Stimulated activated CD4-positive, alpha-beta T cell treated with anti-CD3 and anti-CD28 coated beads, Interleukin-2, amount 100 ng/mL, for 24 hours (primary cell): Measurements from ENCODE around the gene UBE2H.
"Not testable (repeated sequence)": the region's sequence is repeated elsewhere in the genome, so short reads cannot be mapped to it uniquely, and the experiment has no call there.

Source experiments
- DNase-seq, 2 donors: peaks; one replicate each; pipeline ENCODE4 v3.0.0-alpha.2; 2020

The UBE2H gene

DNA sequence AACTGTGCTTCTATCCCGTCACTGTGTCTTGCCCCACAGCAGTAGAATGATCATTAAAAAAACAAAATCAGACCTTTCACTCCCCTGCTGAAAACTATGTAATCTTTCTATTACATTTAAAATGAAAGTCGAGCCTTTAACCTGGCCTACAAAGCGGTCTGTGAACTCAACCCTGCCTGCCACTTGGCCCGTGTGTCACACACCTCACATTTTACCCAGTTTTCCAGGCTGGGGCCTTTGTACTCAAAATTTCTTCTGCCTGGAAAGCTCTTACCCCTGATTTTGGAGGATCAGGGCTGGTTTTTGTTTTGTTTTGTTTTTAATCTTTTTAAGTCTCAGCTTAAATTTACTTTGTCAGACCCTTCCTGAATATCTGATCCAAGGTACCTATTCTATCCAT is 82.1 kb downstream of the UBE2H start:
- no peak for DNase-seq

DNA sequence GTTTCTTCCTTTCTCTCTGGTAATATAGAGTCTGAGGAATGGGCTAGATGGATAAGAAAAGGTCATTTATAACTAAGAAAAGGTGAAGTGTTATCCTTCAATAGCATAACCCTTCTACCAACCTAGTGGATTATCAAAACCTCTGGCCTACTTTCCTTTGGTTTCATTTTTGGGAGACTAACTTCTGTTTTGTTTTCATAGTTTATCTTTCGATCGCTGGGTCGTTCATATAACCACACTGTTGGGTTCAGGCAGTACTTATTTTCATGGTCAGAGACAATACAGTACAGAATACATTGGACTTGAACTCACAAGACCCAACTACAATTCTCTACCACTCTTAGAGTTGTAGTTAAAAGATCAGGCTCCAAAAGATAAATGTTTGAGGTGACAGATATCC is 86.5 kb downstream of the UBE2H start:
- DNase-seq, result no peak

DNA sequence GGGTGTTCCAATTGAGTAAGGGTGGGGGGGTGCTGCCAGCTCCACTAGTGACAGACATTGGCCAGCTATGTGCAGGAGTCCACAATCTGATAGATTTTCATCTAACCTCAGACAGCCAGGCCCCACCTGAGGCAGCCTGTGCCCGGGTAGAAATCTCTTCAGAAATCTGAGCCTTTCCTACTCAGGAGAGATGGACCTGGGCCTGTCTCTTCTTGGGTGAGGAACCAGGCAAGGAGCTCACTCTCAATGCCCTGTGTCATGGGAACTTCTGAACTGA is 86.9 kb downstream of the UBE2H start:
- no peak for DNase-seq

DNA sequence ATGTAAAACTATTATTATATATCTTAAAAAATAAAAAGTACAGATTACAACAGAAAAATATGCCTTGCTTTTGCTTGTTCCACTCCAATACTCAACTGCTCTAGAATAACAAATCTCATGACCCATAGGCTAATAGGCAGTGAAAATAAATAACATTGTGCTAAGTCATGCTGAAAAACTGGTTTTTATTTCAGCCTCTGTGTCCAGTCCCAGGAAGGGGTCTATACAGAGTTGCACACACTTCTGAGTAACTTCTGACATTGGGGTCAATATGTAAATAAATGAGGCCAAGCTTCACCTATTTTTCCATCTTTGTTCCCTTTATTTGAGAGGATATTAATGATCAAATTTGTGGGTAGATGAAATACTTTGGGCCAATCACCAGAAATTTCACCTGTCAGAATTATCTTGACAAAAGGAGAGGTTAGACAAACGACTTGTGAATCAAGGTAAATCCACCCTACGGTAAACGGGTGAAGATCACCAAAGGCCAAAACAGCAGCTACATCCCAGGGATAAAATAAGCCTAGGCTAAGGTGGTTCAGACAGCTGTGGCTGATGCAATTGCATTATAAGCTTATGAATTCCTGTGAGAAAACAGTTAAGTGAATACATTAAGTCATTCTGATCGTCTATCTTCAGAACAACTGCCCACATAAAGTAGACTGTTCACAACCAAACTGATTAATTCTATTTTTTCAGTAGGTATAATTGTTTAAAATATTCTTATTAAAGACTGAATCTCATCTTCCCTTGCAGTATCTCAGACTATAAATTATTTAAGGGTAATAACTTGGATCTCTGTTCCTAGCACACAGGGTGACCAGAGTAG is 87.5 kb downstream of the UBE2H start:
- DNase-seq, result no peak

DNA sequence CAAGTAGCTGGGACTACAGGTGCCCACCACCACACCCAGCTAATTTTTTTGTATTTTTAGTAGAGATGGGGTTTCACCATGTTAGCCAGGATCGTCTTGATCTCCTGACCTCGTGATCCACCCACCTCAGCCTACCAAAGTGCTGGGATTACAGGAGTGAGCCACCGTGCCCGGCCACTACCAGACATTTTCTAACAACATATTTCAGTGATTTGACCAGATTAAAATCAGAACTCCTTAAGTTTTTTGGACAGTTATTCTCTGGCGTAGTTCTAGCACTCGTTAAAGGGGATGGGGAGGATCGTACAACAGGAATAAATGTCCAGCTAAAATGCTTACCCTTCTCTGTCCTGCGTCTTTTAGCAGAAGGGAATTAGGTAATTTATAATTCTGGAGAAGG is 88.1 kb downstream of the UBE2H start:
- not testable (repeated sequence) for DNase-seq

DNA sequence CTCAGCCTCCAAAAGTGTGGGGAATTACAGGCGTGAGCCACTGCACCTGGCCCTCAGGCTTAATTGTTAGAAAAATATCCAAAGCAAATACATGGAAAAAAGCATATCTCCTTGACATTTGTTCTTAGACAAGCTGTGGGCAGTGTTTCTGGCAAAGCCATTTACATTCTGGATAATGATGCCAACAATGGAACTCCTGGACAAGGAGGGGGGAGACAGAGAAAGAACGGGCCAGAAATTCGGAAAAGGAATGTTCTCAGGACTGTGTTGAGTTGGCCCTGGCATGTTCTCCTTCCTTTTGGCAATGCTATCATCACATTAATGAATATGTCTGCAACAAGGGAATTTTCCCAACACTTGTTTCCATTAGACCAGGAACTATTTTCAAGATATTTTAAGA is 88.7 kb downstream of the UBE2H start:
- no peak for DNase-seq

DNA sequence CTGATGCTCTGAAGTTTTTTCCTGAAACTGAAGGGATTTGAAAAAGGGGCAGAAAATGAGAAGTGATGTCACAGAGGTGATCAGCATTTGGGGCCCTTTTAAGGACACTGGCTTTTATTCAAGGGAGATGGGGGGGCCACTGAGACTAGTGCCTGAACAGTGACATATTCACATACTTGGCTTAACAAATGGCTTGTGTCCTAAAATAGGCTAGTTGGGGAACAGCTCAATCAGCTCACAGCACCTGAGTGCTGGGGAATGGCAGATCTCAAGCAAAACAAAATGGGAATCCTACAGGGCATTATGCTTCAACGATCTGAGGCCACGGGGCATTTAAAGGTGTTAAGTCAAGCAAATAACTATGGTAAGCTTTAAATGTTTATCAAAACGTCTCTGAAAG is 90.1 kb downstream of the UBE2H start:
- DNase-seq, result no peak

DNA sequence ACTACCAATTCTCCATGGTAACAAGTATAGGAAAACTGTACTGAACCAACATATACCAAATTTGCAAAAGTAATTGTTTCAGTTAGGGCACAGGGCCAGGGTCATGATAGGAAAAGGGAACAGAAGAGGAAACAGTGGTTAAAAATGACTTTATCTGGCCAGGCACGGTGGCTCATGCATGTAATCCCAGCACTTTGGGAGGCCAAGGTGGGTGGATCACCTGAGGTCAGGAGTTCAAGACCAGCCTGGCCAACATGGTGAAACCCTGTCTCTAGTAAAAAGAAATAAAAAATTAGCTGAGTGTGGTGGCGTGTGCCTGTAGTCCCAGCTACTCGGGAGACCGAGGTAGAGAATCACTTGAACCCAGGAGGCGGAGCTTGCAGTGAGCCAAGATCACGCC is 92.0 kb downstream of the UBE2H start:
- DNase-seq, result not testable (repeated sequence)

DNA sequence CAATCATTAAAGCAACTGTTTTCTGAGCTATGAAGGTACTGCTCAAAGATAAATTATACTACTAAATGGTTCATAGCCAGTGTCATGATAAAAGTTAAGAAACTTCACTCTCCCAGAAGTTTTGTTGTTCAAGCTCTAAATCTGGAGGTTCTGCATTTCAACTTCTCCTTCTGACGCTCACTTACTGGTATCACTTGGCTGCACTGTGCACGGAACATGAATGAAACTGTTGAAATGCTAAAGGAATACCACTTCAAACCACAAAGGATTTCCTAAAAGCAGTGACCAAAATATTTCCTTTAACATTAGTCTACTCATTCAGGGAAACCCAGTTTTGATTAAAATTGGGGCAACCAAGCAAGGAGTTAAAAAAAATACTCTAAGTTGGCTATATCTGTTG is 93.6 kb downstream of the UBE2H start:
- no peak for DNase-seq

DNA sequence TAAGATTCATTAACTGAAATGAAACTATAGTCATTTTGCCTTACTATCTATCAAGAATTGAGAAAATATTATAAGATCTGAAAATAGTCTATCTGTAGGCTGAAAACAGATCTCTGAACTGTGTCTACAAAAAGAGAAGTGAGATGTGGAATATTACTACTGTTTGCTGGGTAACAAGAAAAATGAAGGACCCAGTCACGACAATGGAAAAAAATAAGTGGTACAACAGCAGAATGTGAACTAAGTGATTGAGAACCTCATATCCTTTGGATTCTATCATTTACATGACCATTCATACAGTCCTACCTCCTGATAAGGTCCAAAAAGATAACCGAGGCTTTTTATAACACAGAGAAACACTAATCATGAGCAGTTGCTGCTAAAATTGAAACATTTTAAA is 94.3 kb downstream of the UBE2H start:
- DNase-seq, result no peak

DNA sequence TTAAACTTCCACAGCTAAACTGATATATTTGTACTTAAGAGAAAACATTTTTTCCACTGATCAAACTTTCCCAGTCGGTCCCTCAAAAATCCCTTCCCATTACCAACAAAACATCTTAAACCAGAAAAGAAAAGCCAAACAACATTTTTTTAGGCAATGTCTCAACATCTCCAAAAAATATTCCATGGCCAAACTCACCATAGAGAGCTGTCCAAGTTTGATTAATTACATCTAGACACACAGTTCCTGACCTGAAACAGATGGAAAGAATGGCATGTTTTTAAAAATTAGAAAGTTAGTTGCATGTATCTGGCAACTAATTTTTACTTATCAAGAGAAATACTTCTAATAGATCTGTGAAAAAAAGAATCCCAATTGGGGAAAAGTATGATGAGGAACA is 95.4 kb downstream of the UBE2H start:
- DNase-seq, result no peak

DNA sequence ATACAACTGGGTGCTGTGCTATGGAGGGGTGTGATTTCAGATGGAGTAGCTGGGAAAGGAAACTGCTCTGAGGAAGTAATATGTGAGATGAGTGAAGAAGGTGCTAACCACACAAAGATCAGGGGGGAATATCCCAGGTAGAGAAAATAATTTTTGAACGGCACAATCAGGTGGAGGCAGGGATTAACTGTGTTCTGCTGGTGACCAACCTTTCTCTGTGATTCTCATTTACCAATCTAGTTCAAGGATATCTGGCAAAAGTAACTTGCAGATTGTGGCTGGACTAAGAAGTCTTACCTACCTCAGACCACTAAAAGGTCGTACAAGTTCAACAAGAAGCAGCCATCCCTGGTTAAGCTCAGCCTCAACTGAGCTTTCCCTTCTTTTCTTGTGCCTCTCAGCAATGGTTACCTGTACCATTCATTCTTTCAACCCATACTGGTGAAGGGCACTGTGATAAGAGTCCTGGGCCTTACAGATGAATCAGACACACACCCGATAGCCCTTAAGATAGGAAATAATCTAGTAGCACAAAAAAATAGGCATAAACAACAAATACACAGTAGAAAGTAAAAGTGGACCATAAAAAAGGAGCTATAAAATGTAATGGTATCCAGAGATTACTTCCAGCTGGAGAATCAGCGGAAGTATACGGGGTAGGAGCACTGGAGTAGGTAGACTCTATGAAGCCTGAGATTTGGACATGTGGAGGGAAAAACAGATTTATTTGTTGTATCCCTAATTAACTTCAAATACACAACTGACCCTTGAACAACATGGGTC is 96.6 kb downstream of the UBE2H start:
- no peak for DNase-seq

DNA sequence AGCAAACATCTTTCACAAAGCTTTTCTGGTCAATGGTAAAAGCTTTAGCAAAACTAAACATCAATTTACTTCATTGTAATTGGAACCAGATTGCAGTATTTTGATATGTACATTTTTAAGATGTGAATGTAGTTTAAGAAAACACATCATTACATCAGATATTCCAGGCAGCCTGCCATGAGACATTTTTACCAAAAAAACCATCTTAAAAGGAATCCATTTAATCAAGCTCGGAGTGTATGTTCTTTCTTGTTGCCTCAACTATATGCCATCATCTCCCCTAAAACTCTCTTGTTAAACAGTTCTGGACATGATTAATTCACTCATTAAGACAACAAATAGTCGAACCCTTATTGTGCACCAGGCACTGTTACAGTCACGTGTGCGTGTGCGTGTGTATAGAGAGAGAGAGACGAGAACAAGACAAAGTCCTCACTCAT is 97.5 kb downstream of the UBE2H start:
- no peak for DNase-seq

DNA sequence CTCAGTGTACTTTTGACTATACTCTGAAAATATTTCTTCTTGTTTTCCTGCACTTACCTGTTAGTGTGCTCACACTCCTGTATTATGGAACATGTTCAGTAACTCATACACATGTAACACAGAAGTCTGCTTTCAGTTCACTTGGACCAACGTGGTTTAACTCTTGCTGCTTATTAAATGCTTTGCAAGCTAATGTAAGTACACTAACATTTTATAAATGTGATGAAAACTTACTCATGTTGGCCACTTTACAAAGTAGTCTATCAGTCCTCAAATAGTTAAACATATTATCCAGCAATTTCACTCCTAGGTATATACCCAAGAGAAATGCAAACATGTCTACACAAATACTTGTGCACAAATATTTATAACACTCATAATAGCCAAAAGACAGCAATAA is 98.4 kb downstream of the UBE2H start:
- DNase-seq, result no peak

DNA sequence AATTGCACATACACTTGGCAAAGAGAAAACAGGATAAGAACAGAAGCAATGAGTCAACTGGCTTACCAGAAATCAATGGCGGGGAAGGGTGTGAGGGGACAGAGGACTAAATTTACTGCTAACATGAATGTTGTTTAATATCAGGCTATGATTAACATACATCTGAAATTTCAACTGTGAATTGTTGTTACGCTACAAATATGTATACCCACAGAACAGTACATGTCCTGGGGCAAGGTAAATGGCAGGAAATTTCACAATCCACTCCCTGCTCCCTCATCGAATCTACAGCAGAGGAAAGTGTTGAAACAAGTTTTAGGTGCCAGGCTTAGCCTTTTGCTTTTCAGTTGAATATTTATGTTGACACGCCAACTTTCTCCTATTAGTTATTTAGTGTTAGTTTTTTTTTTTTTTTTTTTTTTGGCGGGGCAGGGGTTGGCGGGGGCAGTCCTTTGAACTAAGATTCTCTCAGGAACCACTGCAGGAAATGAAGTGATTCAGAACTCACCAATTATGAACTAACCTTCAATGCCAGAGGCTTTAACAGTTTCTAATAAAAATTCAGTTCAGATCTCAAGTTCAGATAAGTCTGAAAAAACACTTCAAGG is 99.0 kb downstream of the UBE2H start:
- no peak for DNase-seq

DNA sequence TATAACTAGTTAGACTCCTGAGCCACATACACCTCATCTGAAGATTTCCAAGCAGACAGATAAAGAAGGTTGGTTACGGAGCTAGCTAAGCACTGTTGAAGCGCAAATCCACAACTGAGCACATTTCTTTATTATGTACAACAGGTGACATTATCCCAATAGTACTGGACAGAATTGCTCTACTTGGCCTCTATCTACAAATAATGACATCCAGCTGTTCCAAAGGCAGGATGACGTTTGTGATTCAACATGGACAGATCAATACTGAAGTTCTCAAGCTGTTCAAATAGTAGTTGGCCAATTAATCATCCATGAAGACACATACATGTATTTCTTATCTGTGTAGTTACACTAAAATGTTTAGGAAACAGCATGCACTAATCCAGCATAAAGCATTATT is 101.0 kb downstream of the UBE2H start:
- DNase-seq, result no peak

DNA sequence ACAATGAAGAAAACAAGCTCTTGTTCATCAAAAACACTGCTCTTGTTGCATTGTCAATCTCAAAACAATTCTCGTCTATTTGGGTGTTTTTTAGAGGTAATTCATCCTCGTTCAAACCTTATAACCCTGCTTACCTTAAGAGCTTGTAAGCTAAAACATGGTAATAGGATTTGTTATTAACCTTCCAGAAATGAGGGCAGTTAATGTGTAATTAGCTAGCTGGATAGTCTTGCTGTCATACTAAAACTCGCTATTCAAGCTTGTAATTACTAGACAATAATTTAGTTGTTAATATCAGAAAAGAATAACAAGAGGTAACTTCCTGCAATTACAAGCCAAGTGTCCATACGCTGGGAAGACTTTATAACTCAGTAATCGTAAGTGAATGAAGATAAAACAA is 101.6 kb downstream of the UBE2H start:
- no peak for DNase-seq

DNA sequence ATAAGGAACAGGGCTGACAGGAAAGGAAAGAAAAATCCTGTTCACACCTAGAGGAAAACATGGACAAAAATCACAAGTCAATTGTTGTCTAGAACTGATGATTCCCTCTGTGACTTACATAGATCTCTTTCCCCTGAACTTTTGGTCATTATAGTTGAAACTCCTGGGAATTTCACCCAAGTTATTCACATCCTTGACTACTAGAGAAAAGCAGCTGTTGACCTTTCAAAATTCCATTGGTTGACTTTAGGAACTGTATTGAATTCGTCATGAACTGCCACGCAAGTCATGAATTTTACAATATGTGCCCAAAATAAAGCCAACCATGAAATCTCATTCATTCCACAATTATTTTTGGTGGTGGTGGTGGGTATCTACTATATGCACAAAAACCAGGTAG is 104.3 kb downstream of the UBE2H start:
- DNase-seq, result no peak

DNA sequence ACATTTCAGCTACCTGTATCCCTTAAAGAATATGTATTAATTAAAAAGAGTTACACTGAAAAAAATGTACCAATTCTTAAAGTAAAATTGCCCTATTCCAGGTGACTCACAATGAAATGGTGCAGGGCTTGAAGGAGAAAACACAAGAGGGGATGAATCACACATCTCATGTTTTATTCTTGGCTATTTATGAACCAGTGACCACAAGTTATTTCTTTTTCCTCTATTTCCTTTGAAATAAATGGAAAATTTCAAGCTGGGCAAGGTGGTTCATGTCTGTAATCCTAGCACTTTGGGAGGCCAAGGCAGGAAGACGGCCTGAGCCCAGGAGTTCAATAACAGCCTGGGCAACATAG is 106.8 kb downstream of the UBE2H start:
- DNase-seq, result no peak

DNA sequence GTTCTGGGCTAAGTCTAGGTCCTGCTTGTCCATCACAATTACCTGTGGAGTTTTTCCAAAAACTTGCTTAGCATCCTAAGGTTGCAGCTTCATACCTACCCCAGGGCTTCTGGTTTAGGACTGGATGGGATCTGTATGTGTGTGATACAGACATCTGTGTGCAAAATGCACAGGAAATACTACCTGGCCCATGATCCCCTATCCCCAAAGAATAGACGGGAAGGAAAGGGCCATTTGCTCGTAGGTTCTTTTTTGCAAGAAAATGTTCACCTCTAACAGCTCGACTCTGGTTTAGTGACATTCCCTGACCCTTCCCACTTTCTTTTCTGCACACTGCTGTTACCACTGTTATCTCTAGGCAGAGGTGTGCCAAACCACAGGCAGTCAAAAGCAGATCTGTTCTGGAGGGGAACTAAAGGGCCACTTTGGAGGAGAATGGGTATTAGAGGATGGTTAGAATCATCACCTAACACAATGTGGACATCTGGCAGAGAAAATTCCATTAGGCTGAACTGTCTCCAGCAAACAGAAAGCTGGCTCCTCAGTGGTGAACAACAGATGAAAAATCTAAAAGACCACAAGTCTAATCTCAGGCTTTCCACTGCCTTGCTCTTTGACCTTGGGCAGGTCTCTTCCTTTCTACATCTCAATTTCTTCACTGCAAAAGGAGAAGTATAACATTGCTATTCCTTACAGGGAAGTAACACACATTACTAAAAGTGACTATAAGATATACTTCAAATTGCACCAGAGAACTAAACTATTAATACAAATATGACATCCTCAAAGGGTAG is 107.4 kb downstream of the UBE2H start:
- DNase-seq, result no peak

DNA sequence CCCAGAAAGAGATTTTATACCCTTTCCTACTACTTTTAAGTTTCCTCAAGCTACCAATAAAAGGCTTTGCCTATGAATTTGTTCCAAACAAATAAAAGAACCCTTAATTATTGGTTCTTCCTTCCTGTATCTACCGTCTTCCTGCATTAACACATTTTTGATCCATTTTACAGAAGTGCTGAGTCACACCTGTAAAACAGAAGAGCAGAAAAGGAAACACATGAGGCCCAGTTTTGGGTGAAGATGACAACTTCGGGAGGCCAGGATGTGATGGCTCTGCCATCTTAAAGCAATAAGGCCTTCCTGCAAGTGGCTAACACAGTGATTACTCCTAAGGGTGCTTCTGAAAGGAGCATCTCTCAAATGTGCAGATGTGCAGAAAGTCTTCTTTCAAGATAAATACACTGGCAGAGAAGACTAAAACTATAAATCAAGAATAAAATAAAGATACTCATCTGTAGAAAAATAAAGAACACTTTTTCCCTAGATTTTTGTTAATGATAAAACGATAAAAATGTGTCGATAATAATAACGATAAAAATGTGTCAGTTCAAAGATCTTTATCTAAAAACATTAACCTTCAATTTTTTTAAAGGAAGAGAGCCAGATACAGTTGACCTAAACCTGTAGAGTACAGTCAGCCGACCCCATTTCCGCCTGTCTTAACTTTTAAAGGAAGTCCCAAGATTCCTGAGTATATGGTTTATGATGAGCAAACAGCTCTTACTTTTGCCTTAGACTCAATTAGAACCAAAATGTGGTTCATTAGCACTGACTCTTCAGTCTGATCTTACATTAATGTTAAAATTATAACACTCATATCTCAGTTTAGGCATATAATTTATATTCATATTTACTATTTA is 108.6 kb downstream of the UBE2H start:
- no peak for DNase-seq

DNA sequence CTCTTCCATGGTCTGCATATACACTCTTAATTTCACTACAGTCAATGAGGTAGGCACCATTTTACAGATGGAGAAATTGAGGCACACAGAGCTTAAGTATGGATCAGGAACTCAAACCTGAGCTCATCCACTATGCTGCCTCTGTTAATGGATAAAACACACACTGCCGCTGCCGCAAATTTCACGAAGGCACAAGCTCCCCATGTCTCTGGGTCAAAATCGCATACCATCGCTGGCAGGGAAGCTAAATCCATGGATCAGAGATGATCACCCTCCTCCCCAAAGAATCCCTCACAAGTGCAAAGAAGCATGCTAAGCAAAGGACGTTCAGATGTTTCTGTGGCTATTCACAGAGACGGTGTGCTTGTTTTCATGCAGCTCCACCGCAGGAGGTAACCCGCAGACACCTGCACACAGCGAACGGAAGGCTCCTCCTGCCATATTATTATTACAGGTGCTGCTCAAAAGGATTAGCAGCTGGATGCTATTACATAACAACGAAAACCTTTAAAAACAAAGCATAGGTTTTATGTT is 109.3 kb downstream of the UBE2H start:
- no peak for DNase-seq
